Measurements from ENCODE around the gene CALN1. TPM values are rescaled to one million over a fixed set of nuclear protein-coding genes. Genes with fewer than 3 reads are reported as not detected.

CALN1 gene
- total RNA-seq, 1 donor from 2014 or later = not detected

DNA sequence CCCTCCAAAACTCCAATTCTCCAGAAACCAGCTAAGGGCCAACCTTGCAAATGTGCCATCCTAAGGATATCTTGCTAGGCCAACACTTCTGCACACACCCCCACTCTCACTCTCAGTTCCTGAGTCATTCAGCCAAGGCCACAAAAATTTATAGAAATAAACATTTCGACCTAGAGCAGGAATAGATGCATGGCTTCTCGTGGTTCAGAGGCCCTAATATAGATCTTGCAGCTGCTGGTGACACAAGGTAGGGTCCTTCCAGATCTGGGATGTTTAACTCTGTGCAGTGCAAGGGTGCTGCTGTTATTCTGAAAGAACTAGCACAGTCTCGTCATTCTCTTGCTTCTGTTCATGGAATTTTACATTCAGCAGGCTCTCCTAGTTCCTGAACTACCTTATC lies 369.3 kb downstream of the CALN1 start:
- peaks cover 7% of the 10 kb centered on the region for H3K27me3 Mint-ChIP-seq (ENCODE audit: low read depth, unreplicated experiment)

DNA sequence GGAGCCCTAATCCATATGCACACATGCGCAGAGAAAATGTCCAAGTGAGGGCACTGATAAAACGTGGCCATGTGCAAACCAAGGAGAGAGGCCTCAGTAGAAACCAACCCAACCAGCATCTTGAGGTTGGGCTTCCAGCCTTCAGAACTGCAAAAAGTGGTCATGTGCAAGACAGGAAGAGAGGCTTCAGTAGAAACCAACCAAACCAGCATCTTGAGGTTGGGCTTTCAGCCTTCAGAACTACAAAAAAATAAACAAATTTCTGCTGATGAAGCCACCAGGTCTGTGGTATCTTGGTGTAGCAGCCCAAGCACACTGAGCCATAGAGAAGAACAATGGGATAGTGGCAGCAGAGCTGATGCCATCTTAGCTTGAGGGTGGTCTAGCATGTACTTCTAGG lies 371.5 kb downstream of the CALN1 start:
- H3K4me3 ChIP-seq (ENCODE audit: insufficient read depth, low read depth, low read length) = no peak overlapping the region
- Mint-ChIP-seq H3K36me3 (ENCODE audit: low read depth, unreplicated experiment) (no peaks in the 10 kb centered on the region), H3K4me1 (ENCODE audit: low read depth, unreplicated experiment) (peaks cover 7% of the 10 kb centered on the region), H3K27ac (ENCODE audit: unreplicated experiment) (no peak overlapping the region), H3K9me3 (ENCODE audit: unreplicated experiment) (peaks cover 3% of the 10 kb centered on the region), H3K27me3 (ENCODE audit: low read depth, unreplicated experiment) (peaks cover 3% of the 10 kb centered on the region), H3K4me3 (ENCODE audit: unreplicated experiment) (no peak overlapping the region)
- no peak overlapping the region for H3K27ac ChIP-seq (ENCODE audit: low read depth, low read length)
- H3K4me1 ChIP-seq (ENCODE audit: insufficient read depth, low read length) = no peaks in the 10 kb centered on the region
- H3K9me3 ChIP-seq (ENCODE audit: insufficient read depth, low read depth, low read length) = no peaks in the 10 kb centered on the region
- no peak for TF ChIP-seq EZH2 (IDR thresholded peaks at IDR 0.05; ENCODE audit: insufficient read depth, low read length)
- TF ChIP-seq, protein P1, sequence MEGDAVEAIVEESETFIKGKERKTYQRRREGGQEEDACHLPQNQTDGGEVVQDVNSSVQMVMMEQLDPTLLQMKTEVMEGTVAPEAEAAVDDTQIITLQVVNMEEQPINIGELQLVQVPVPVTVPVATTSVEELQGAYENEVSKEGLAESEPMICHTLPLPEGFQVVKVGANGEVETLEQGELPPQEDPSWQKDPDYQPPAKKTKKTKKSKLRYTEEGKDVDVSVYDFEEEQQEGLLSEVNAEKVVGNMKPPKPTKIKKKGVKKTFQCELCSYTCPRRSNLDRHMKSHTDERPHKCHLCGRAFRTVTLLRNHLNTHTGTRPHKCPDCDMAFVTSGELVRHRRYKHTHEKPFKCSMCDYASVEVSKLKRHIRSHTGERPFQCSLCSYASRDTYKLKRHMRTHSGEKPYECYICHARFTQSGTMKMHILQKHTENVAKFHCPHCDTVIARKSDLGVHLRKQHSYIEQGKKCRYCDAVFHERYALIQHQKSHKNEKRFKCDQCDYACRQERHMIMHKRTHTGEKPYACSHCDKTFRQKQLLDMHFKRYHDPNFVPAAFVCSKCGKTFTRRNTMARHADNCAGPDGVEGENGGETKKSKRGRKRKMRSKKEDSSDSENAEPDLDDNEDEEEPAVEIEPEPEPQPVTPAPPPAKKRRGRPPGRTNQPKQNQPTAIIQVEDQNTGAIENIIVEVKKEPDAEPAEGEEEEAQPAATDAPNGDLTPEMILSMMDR (IDR thresholded peaks at IDR 0.05; ENCODE audit: insufficient read depth, low read depth, low read length) = no peak
- H3K79me2 ChIP-seq (ENCODE audit: insufficient read depth, low read length) = no peaks in the 10 kb centered on the region
- no peak overlapping the region for H3K9ac ChIP-seq (ENCODE audit: low read length)
- no peaks in the 10 kb centered on the region for H3K36me3 ChIP-seq (ENCODE audit: insufficient read depth, low read length)
- H3K4me2 ChIP-seq (ENCODE audit: low read length) = no peak overlapping the region
- H2AFZ ChIP-seq (ENCODE audit: low read depth, low read length) = no peak overlapping the region
- no peaks in the 10 kb centered on the region for H3K27me3 ChIP-seq (ENCODE audit: insufficient read depth, low read length)
- no peaks in the 10 kb centered on the region for H4K20me1 ChIP-seq (ENCODE audit: insufficient read depth, low read length)
- no peak for DNase-seq (ENCODE audit: low read depth)
- FAIRE-seq = no peak

More for the DNA sequence above, 369.3 kb downstream of the CALN1 start:
- H3K4me1 ChIP-seq (ENCODE audit: insufficient read depth, low read length) = no peaks in the 10 kb centered on the region
- DNase-seq (ENCODE audit: low read depth) (no peak), FAIRE-seq (no peak)
- H3K27ac Mint-ChIP-seq (ENCODE audit: unreplicated experiment) = no peak overlapping the region
- H3K9me3 Mint-ChIP-seq (ENCODE audit: unreplicated experiment) = peaks cover 3% of the 10 kb centered on the region
- H3K27ac ChIP-seq (ENCODE audit: low read depth, low read length) = no peak overlapping the region
- H4K20me1 ChIP-seq (ENCODE audit: insufficient read depth, low read length) = no peaks in the 10 kb centered on the region
- H3K27me3 ChIP-seq (ENCODE audit: insufficient read depth, low read length) = no peaks in the 10 kb centered on the region
- no peak overlapping the region for H3K9ac ChIP-seq (ENCODE audit: low read length)
- no peak for TF ChIP-seq EZH2 (IDR thresholded peaks at IDR 0.05; ENCODE audit: insufficient read depth, low read length)
- TF ChIP-seq, protein P1 (IDR thresholded peaks at IDR 0.05; ENCODE audit: insufficient read depth, low read depth, low read length) = no peak
- H3K4me1 Mint-ChIP-seq (ENCODE audit: low read depth, unreplicated experiment) = peaks cover 5% of the 10 kb centered on the region
- no peak overlapping the region for H3K4me3 Mint-ChIP-seq (ENCODE audit: unreplicated experiment)
- H3K36me3 ChIP-seq (ENCODE audit: insufficient read depth, low read length) = no peaks in the 10 kb centered on the region
- H3K9me3 ChIP-seq (ENCODE audit: insufficient read depth, low read depth, low read length) = no peaks in the 10 kb centered on the region
- H3K4me3 ChIP-seq (ENCODE audit: insufficient read depth, low read depth, low read length) = no peak overlapping the region
- H3K36me3 Mint-ChIP-seq (ENCODE audit: low read depth, unreplicated experiment) = no peaks in the 10 kb centered on the region
- no peaks in the 10 kb centered on the region for H3K79me2 ChIP-seq (ENCODE audit: insufficient read depth, low read length)
- no peak overlapping the region for H3K4me2 ChIP-seq (ENCODE audit: low read length)
- H2AFZ ChIP-seq (ENCODE audit: low read depth, low read length) = no peak overlapping the region

DNA sequence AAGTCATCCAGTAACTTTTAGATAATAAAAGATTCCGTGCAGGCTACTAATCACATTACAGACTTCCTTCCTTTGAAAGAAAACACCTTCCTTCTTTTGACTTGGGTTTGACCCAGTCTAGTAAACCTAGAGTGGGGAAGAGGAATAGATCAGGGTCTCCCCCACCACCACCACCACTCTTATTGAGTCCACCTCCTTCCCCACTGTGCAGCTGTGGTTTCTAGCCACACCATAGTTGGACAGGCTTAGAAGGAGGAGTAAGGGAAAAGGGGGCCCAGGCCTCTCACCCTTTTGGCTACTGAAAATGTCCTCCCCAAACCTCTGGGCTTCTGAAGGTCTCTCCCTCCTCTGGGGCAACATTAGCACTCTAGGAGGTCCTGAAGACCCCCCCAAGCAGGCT lies 372.7 kb downstream of the CALN1 start:
- H3K9me3 Mint-ChIP-seq (ENCODE audit: unreplicated experiment) = peaks cover 3% of the 10 kb centered on the region
- H3K79me2 ChIP-seq (ENCODE audit: insufficient read depth, low read length) = no peaks in the 10 kb centered on the region
- H3K4me3 ChIP-seq (ENCODE audit: insufficient read depth, low read depth, low read length) = no peak overlapping the region
- FAIRE-seq (no peak), DNase-seq (ENCODE audit: low read depth) (no peak)
- H3K9me3 ChIP-seq (ENCODE audit: insufficient read depth, low read depth, low read length) = no peaks in the 10 kb centered on the region
- H4K20me1 ChIP-seq (ENCODE audit: insufficient read depth, low read length) = no peaks in the 10 kb centered on the region
- H3K4me3 Mint-ChIP-seq (ENCODE audit: unreplicated experiment) = no peak overlapping the region
- no peaks in the 10 kb centered on the region for H3K36me3 ChIP-seq (ENCODE audit: insufficient read depth, low read length)
- H3K4me2 ChIP-seq (ENCODE audit: low read length) = no peak overlapping the region
- H3K27ac Mint-ChIP-seq (ENCODE audit: unreplicated experiment) = no peak overlapping the region
- no peak overlapping the region for H2AFZ ChIP-seq (ENCODE audit: low read depth, low read length)
- H3K4me1 Mint-ChIP-seq (ENCODE audit: low read depth, unreplicated experiment) = peaks cover 7% of the 10 kb centered on the region
- H3K27ac ChIP-seq (ENCODE audit: low read depth, low read length) = no peak overlapping the region
- no peaks in the 10 kb centered on the region for H3K36me3 Mint-ChIP-seq (ENCODE audit: low read depth, unreplicated experiment)
- TF ChIP-seq, protein P1 (IDR thresholded peaks at IDR 0.05; ENCODE audit: insufficient read depth, low read depth, low read length) = no peak
- TF ChIP-seq EZH2 (IDR thresholded peaks at IDR 0.05; ENCODE audit: insufficient read depth, low read length) = no peak
- H3K27me3 Mint-ChIP-seq (ENCODE audit: low read depth, unreplicated experiment) = peaks cover 3% of the 10 kb centered on the region
- no peak overlapping the region for H3K9ac ChIP-seq (ENCODE audit: low read length)
- no peaks in the 10 kb centered on the region for H3K4me1 ChIP-seq (ENCODE audit: insufficient read depth, low read length)
- H3K27me3 ChIP-seq (ENCODE audit: insufficient read depth, low read length) = no peaks in the 10 kb centered on the region

All from astrocyte (in vitro differentiated cells and primary cell).